ENCODE data around the gene GPR150. TPM values are rescaled to one million over a fixed set of nuclear protein-coding genes. Genes with fewer than 3 reads are reported as not detected.

Gene GPR150
- total and polyA plus RNA-seq, 2 experiments from 2014 or later, result 0.10 to 0.21 TPM

GRCh38 chr5:95595289-95595931 lies 24.5 kb upstream of the GPR150 start:
- ATAC-seq, result no peak
- DNase-seq (ENCODE audit: low spot score), result no peak
- H3K4me3 Mint-ChIP-seq, result no peak overlapping the region
- H3K36me3 ChIP-seq (ENCODE audit: insufficient read depth), result no peaks in the 10 kb centered on the region
- H3K27me3 Mint-ChIP-seq (ENCODE audit: insufficient read depth, low read depth, poor library complexity), result no peaks in the 10 kb centered on the region
- no peaks in the 10 kb centered on the region for H3K36me3 Mint-ChIP-seq (ENCODE audit: low read depth)
- H3K9me3 Mint-ChIP-seq, result no peaks in the 10 kb centered on the region
- H3K79me2 ChIP-seq (replicated peaks; ENCODE audit: insufficient read depth), result no peaks in the 10 kb centered on the region
- no peaks in the 10 kb centered on the region for H3K27me3 ChIP-seq (ENCODE audit: insufficient read depth)
- H3K9me2 ChIP-seq (ENCODE audit: insufficient read depth), result no peaks in the 10 kb centered on the region
- no peaks in the 10 kb centered on the region for H4K20me1 ChIP-seq (replicated peaks; ENCODE audit: insufficient read depth)
- no peak overlapping the region for H3K27ac Mint-ChIP-seq
- H3F3A ChIP-seq (replicated peaks; ENCODE audit: low read depth), result no peaks in the 10 kb centered on the region
- no peak overlapping the region for H3K4me3 ChIP-seq
- H3K4me1 Mint-ChIP-seq, result no peaks in the 10 kb centered on the region
- no peaks in the 10 kb centered on the region for H3K4me1 ChIP-seq (ENCODE audit: insufficient read depth)
- no peak overlapping the region for H3K4me2 ChIP-seq
- H3K27ac ChIP-seq (ENCODE audit: low read depth), result no peak overlapping the region
- TF ChIP-seq ZNF462 (CRISPR knock-in tag; IDR thresholded peaks at IDR 0.05) (no peak), ZNF331 (CRISPR knock-in tag; IDR thresholded peaks at IDR 0.05; ENCODE audit: low read depth) (no peak), EZH2phosphoT487 (IDR thresholded peaks at IDR 0.05; ENCODE audit: unreplicated experiment) (no peak)
- H2AFZ ChIP-seq, result no peak overlapping the region

GRCh38 chr5:95599252-95599651 lies 20.6 kb upstream of the GPR150 start:
- H3K36me3 ChIP-seq (ENCODE audit: insufficient read depth), result no peaks in the 10 kb centered on the region
- no peaks in the 10 kb centered on the region for H3K27me3 ChIP-seq (ENCODE audit: insufficient read depth)
- peak; percentile 8 for DNase-seq (ENCODE audit: low spot score)
- Mint-ChIP-seq H3K27ac (no peak overlapping the region), H3K9me3 (no peaks in the 10 kb centered on the region), H3K27me3 (ENCODE audit: insufficient read depth, low read depth, poor library complexity) (no peaks in the 10 kb centered on the region), H3K4me1 (no peaks in the 10 kb centered on the region), H3K36me3 (ENCODE audit: low read depth) (no peaks in the 10 kb centered on the region), H3K4me3 (no peak overlapping the region)
- no peaks in the 10 kb centered on the region for H3F3A ChIP-seq (replicated peaks; ENCODE audit: low read depth)
- H2AFZ ChIP-seq, result no peak overlapping the region
- no peaks in the 10 kb centered on the region for H4K20me1 ChIP-seq (replicated peaks; ENCODE audit: insufficient read depth)
- H3K4me1 ChIP-seq (ENCODE audit: insufficient read depth), result no peaks in the 10 kb centered on the region
- no peak overlapping the region for H3K4me3 ChIP-seq
- H3K9me2 ChIP-seq (ENCODE audit: insufficient read depth), result no peaks in the 10 kb centered on the region
- H3K27ac ChIP-seq (ENCODE audit: low read depth), result no peak overlapping the region
- no peaks in the 10 kb centered on the region for H3K79me2 ChIP-seq (replicated peaks; ENCODE audit: insufficient read depth)
- ATAC-seq, result peak; percentile 43; the same call in 2 of the 3 replicates
- H3K4me2 ChIP-seq, result no peak overlapping the region
- no peak for TF ChIP-seq ZNF462 (CRISPR knock-in tag; IDR thresholded peaks at IDR 0.05)
